Muscle of back (tissue), 13 donors: Measurements from ENCODE around the gene ARPC2. TPM values are rescaled to one million over a fixed set of nuclear protein-coding genes. Genes with fewer than 3 reads are reported as not detected.
"Not testable (repeated sequence)": the region's sequence is repeated elsewhere in the genome, so short reads cannot be mapped to it uniquely, and the experiment has no call there.

ENCODE experiments used
- DNase-seq, 3 donors: peaks; one replicate each; pipeline versions ENCODE4 v3.0.0 to v3.0.0-alpha.2; 2013
- long read RNA-seq, 9 donors: transcript quantifications; one replicate each; lab custom pipeline, GENCODE V29; 2026
- polyA plus RNA-seq, 10 donors: library from polyadenylated mRNA; unstranded; fragments of 120-200 nt; gene quantifications; one replicate each; pipeline ENCODE4 v1.2.1, GENCODE V29; 2013; ENCODE audit not compliant: insufficient read length in 10 of 10

ARPC2 gene
- polyA plus RNA-seq: 100 to 1,000 TPM; 208 to 261 (median 235) TPM
- long read RNA-seq, donor 1, transcript ARPC2-202 (11 exons, 1,505 nt): major isoform, 114 of 207 reads
- long read RNA-seq, donor 1, transcript ARPC2-201 (10 exons, 1,605 nt): minor isoform, 10 of 207 reads
- long read RNA-seq, donor 1, partial matches to known transcripts: 74 of 207 reads
- long read RNA-seq, donor 1, other reads (novel, unspliced or antisense): 0 of 207 reads
- long read RNA-seq, donor 2, transcript ARPC2-201 (10 exons, 1,605 nt): minor isoform, 10 of 187 reads
- long read RNA-seq, donor 2, transcript ARPC2-216 (2 exons, 550 nt): minor isoform, 10 of 187 reads
- long read RNA-seq, donor 2, transcript ARPC2-202 (11 exons, 1,505 nt): major isoform, 81 of 187 reads
- long read RNA-seq, donor 2, partial matches to known transcripts: 80 of 187 reads
- long read RNA-seq, donor 2, other reads (novel, unspliced or antisense): 0 of 187 reads
- long read RNA-seq, donor 3: 0 reads
- long read RNA-seq, donor 4, transcript ARPC2-216 (2 exons, 550 nt): minor isoform, 6 of 146 reads
- long read RNA-seq, donor 4, transcript ARPC2-201 (10 exons, 1,605 nt): minor isoform, 12 of 146 reads
- long read RNA-seq, donor 4, transcript ARPC2-202 (11 exons, 1,505 nt): major isoform, 83 of 146 reads
- long read RNA-seq, donor 4, partial matches to known transcripts: 41 of 146 reads
- long read RNA-seq, donor 4, other reads (novel, unspliced or antisense): 0 of 146 reads
- long read RNA-seq, donor 5, transcript ARPC2-201 (10 exons, 1,605 nt): minor isoform, 7 of 198 reads
- long read RNA-seq, donor 5, transcript ARPC2-216 (2 exons, 550 nt): minor isoform, 7 of 198 reads
- long read RNA-seq, donor 5, transcript ARPC2-202 (11 exons, 1,505 nt): major isoform, 122 of 198 reads
- long read RNA-seq, donor 5, partial matches to known transcripts: 57 of 198 reads
- long read RNA-seq, donor 5, other reads (novel, unspliced or antisense): 0 of 198 reads
- long read RNA-seq, donor 6, transcript ARPC2-216 (2 exons, 550 nt): minor isoform, 6 of 271 reads
- long read RNA-seq, donor 6, transcript ARPC2-201 (10 exons, 1,605 nt): minor isoform, 15 of 271 reads
- long read RNA-seq, donor 6, transcript ARPC2-202 (11 exons, 1,505 nt): major isoform, 154 of 271 reads
- long read RNA-seq, donor 6, partial matches to known transcripts: 87 of 271 reads
- long read RNA-seq, donor 6, other reads (novel, unspliced or antisense): 0 of 271 reads
- long read RNA-seq, donor 7, transcript ARPC2-202 (11 exons, 1,505 nt): major isoform, 81 of 149 reads
- long read RNA-seq, donor 7, transcript ARPC2-201 (10 exons, 1,605 nt): minor isoform, 15 of 149 reads
- long read RNA-seq, donor 7, partial matches to known transcripts: 47 of 149 reads
- long read RNA-seq, donor 7, other reads (novel, unspliced or antisense): 0 of 149 reads
- long read RNA-seq, donor 8, transcript ARPC2-201 (10 exons, 1,605 nt): minor isoform, 8 of 159 reads
- long read RNA-seq, donor 8, transcript ARPC2-202 (11 exons, 1,505 nt): major isoform, 76 of 159 reads
- long read RNA-seq, donor 8, transcript ARPC2-216 (2 exons, 550 nt): minor isoform, 6 of 159 reads
- long read RNA-seq, donor 8, partial matches to known transcripts: 63 of 159 reads
- long read RNA-seq, donor 8, other reads (novel, unspliced or antisense): 5 of 159 reads
- long read RNA-seq, donor 9, transcript ARPC2-202 (11 exons, 1,505 nt): major isoform, 18 of 19 reads
- long read RNA-seq, donor 9, partial matches to known transcripts: 0 of 19 reads
- long read RNA-seq, donor 9, other reads (novel, unspliced or antisense): 0 of 19 reads

- peak; percentile 95 to 99 (median 99) for DNase-seq
Observed at GRCh38 chr2:218216674-218217359, at the start of gene ARPC2. TSS of gene ARPC2 (plus strand) at chr2:218217189. CDS start at chr2:218217471, 282 bp downstream.

GRCh38 chr2:218168016-218168415 is 49.0 kb upstream of the ARPC2 start:
- DNase-seq: no peak

GRCh38 chr2:218168635-218169462 is 48.1 kb upstream of the ARPC2 start:
- peak in 2 of 3 donors; percentile 36 to 48 for DNase-seq

- DNase-seq: no peak
Observed at GRCh38 chr2:218169757-218170546, 47.0 kb upstream of the ARPC2 start.

GRCh38 chr2:218171744-218172143 is 45.2 kb upstream of the ARPC2 start:
- DNase-seq: not testable (repeated sequence)

GRCh38 chr2:218172845-218173244 is 44.1 kb upstream of the ARPC2 start:
- DNase-seq: no peak

- DNase-seq: no peak
Observed at GRCh38 chr2:218179782-218180181, 37.2 kb upstream of the ARPC2 start.

GRCh38 chr2:218180467-218181114 is 36.4 kb upstream of the ARPC2 start:
- no peak for DNase-seq

- peak in 1 of 3 donors; percentile 53 for DNase-seq
Observed at GRCh38 chr2:218184331-218184730, 32.7 kb upstream of the ARPC2 start.

GRCh38 chr2:218186355-218186766 is 30.6 kb upstream of the ARPC2 start:
- DNase-seq: peak; percentile 38 to 73 (median 56)

GRCh38 chr2:218186876-218187275 is 30.1 kb upstream of the ARPC2 start:
- no peak for DNase-seq

GRCh38 chr2:218187296-218188015 is 29.5 kb upstream of the ARPC2 start:
- DNase-seq: peak; percentile 52 to 83 (median 76)

GRCh38 chr2:218188528-218188927 is 28.5 kb upstream of the ARPC2 start:
- DNase-seq: peak in 1 of 3 donors; percentile 61

- no peak for DNase-seq
Observed at GRCh38 chr2:218192902-218193430, 24.0 kb upstream of the ARPC2 start.

- no peak for DNase-seq
Observed at GRCh38 chr2:218193701-218194100, 23.3 kb upstream of the ARPC2 start.

- DNase-seq: no peak
Observed at GRCh38 chr2:218194880-218195279, 22.1 kb upstream of the ARPC2 start.

GRCh38 chr2:218196974-218197373 is 20.0 kb upstream of the ARPC2 start:
- DNase-seq: no peak
